OCI-LY1 (cell line): Measurements from ENCODE around the gene SLC4A2.

ENCODE experiments used
- H2AFZ ChIP-seq: fragments of 200-600 bp; sonication (generic), shearing (Covaris generic); 2 replicates; pipeline ENCODE4 v1.6.0; 2014; ENCODE audit warnings: antibody characterized with exemption, mild to moderate bottlenecking, low read length
- H3F3A ChIP-seq: fragments of 200-600 bp; sonication (generic), shearing (Covaris generic); 2 replicates; pipeline ENCODE4 v1.6.0; 2014; ENCODE audit warnings: mild to moderate bottlenecking, antibody characterized with exemption, low read length, moderate library complexity; ENCODE audit not compliant: insufficient read depth
- H3K27ac ChIP-seq: fragments of 200-600 bp; sonication (generic); 2 replicates; pipeline ENCODE4 v1.5.1; 2014; ENCODE audit warnings: low read length, mixed run types, mild to moderate bottlenecking, low read depth; ENCODE audit not compliant: poor library complexity, severe bottlenecking
- H3K27me3 ChIP-seq: fragments of 200-600 bp; sonication (generic); 2 replicates; pipeline ENCODE4 v1.6.0; 2014; ENCODE audit warnings: antibody characterized with exemption, mild to moderate bottlenecking, low read length, moderate library complexity; ENCODE audit not compliant: insufficient read depth
- H3K36me3 ChIP-seq: fragments of 200-600 bp; sonication (generic); 2 replicates; pipeline ENCODE4 v1.6.1; 2014; ENCODE audit warnings: mild to moderate bottlenecking, antibody characterized with exemption, low read length, moderate library complexity, mixed read lengths; ENCODE audit not compliant: insufficient read depth
- H3K4me1 ChIP-seq: fragments of 200-600 bp; sonication (generic); 2 replicates; pipeline ENCODE4 v1.5.1; 2014; ENCODE audit warnings: mild to moderate bottlenecking, low read length, moderate library complexity; ENCODE audit not compliant: insufficient read depth, severe bottlenecking
- H3K4me2 ChIP-seq: fragments of 200-600 bp; sonication (generic), shearing (Covaris generic); 2 replicates; pipeline ENCODE4 v1.6.1; 2014; ENCODE audit warnings: low read length
- H3K4me3 ChIP-seq: fragments of 200-600 bp; sonication (generic); 2 replicates; pipeline ENCODE4 v1.5.1; 2014; ENCODE audit warnings: low read length, low read depth, mild to moderate bottlenecking, mixed read lengths; ENCODE audit not compliant: poor library complexity, severe bottlenecking
- H3K79me2 ChIP-seq: fragments of 200-600 bp; shearing (Covaris generic); 2 replicates; pipeline ENCODE4 v1.6.1; 2016; ENCODE audit warnings: mixed run types, low read length, mixed read lengths; ENCODE audit not compliant: insufficient read depth
- H3K9ac ChIP-seq: fragments of 200-600 bp; sonication (generic), shearing (Covaris generic); 2 replicates; pipeline ENCODE4 v1.6.1; 2014; ENCODE audit warnings: mild to moderate bottlenecking, low read length, mixed read lengths
- H3K9me2 ChIP-seq: fragments of 200-600 bp; sonication (generic), shearing (Covaris generic); 2 replicates; pipeline ENCODE4 v1.6.1; 2014; ENCODE audit warnings: low read depth, mild to moderate bottlenecking, low read length, mixed read lengths
- H3K9me3 ChIP-seq: fragments of 200-600 bp; shearing (Covaris generic); 2 replicates; pipeline ENCODE4 v1.6.1; 2014; ENCODE audit warnings: low read length, mixed read lengths
- H4K20me1 ChIP-seq: fragments of 200-600 bp; sonication (generic), shearing (Covaris generic); 2 replicates; pipeline ENCODE4 v1.6.0; 2016; ENCODE audit warnings: mild to moderate bottlenecking, low read length; ENCODE audit not compliant: insufficient read depth
- EZH2 ChIP-seq: fragments of 200-600 bp; sonication (generic), shearing (Covaris generic); IDR thresholded peaks from 2 replicates; pipeline ENCODE4 v1.8.0; 2017; ENCODE audit warnings: borderline replicate concordance, mixed run types, mild to moderate bottlenecking, antibody characterized with exemption, low read length, moderate library complexity, mixed read lengths
- TF ChIP-seq, protein P1 (sequence below): fragments of 200-600 bp; sonication (generic), shearing (Covaris generic); IDR thresholded peaks from 2 replicates; pipeline ENCODE4 v1.5.1; 2017; ENCODE audit warnings: mild to moderate bottlenecking, antibody characterized with exemption, low read length, moderate library complexity, mixed read lengths

Gene SLC4A2

DNA sequence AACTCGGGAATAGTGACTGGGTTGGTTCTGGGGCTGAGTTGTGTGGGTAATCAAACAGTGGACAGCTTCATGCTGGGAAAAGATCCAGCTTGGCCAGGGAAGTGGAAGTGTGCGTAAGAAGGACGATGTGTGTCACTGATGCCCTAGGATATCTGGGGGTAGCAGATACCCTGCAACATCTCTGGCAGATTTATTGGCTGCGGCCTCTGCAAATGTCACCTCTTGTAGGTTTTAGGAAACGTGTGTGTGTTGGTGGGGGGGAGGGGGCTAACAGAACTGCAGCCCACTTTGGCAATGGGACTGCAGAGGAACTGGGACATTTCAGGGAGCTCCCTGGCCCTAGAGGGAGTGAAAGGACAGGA is 25.9 kb downstream of the SLC4A2 start:
- Histone ChIP-seq H3K27ac (no peak overlapping the region), H3F3A (no peaks in the 10 kb centered on the region; the same call in none of the 2 replicates), H2AFZ (no peak overlapping the region), H3K9me3 (no peaks in the 10 kb centered on the region), H3K27me3 (peaks cover 16% of the 10 kb centered on the region), H3K9ac (no peak overlapping the region; the same call in 1 of the 2 replicates), H3K4me2 (peak overlapping the region; percentile 77; the same call in 1 of the 2 replicates), H3K36me3 (no peaks in the 10 kb centered on the region), H4K20me1 (no peaks in the 10 kb centered on the region), H3K9me2 (no peaks in the 10 kb centered on the region), H3K4me1 (peaks cover 42% of the 10 kb centered on the region), H3K4me3 (peak overlapping the region; percentile 64), H3K79me2 (no peaks in the 10 kb centered on the region)
- TF ChIP-seq EZH2 = no peak
- TF ChIP-seq, protein P1, sequence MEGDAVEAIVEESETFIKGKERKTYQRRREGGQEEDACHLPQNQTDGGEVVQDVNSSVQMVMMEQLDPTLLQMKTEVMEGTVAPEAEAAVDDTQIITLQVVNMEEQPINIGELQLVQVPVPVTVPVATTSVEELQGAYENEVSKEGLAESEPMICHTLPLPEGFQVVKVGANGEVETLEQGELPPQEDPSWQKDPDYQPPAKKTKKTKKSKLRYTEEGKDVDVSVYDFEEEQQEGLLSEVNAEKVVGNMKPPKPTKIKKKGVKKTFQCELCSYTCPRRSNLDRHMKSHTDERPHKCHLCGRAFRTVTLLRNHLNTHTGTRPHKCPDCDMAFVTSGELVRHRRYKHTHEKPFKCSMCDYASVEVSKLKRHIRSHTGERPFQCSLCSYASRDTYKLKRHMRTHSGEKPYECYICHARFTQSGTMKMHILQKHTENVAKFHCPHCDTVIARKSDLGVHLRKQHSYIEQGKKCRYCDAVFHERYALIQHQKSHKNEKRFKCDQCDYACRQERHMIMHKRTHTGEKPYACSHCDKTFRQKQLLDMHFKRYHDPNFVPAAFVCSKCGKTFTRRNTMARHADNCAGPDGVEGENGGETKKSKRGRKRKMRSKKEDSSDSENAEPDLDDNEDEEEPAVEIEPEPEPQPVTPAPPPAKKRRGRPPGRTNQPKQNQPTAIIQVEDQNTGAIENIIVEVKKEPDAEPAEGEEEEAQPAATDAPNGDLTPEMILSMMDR = no peak

DNA sequence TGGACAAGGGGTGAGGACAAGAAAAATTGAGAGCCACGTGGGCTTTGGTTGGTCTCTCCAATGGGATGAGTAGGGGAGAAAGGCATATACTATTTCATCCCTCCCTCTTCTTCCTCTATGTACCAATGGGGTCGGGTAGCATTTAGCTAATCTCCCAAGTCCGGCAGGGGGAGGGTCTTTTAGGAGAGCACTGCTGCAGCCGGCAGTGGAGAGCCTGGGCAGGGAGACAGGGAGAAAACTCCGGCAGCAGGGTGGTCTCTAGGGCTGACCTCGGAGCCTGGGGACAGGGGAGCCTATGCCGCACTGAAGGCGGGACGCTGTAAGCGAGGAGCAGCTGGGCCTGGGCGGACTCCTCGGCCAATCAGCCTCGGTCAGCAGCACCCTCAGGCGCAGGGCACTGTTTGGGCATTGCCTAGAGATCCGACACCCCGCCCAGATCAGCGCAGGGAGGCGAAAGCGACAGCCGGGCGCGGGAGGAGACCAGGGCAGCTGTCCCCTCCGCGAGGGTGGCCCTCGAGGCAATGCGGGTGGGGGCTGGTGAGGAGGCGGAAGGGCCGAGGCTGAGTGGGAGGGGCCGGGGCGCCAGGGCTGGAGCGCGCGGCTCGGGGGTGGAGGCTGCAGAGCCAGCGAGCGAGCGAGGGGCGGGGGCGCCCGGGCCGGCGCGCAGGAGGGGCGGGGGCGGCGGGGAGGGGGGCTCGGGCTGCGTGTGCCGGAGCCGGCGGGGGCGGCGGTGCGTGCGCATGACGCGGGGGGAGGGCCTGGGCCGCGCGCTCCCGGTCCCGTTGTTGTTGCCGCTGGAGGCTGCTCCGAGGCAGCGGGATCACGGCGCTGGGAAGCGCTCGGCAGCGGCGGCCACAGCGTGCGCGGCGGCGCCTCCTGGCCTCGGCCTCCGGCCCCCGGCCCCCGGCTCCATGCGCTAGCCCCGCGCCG is 26.6 kb downstream of the SLC4A2 start, which contains the start of gene AGAP3:
Gene AGAP3, plus strand, starts transcription at position 785 of the 930 bp plus-strand sequence. CDS start 267 bp downstream, outside the sequence.
- Histone ChIP-seq H4K20me1 (no peaks in the 10 kb centered on the region), H2AFZ (no peak within 1 kb of the TSS), H3K9me2 (no peaks in the 10 kb centered on the region), H3K27ac (no peak within 1 kb of the TSS), H3K27me3 (peaks cover 16% of the 10 kb centered on the region), H3K9me3 (no peaks in the 10 kb centered on the region), H3K79me2 (no peaks in the 10 kb centered on the region), H3K9ac (peak within 1 kb of the TSS; percentile 55; the same call in 1 of the 2 replicates), H3K4me2 (peak within 1 kb of the TSS; percentile 77), H3F3A (no peaks in the 10 kb centered on the region; the same call in none of the 2 replicates), H3K4me1 (peaks cover 41% of the 10 kb centered on the region), H3K4me3 (peak within 1 kb of the TSS; percentile 64), H3K36me3 (no peaks in the 10 kb centered on the region)
- TF ChIP-seq EZH2 = no peak
- TF ChIP-seq, protein P1 = no peak; the same call in 1 of the 2 replicates

DNA sequence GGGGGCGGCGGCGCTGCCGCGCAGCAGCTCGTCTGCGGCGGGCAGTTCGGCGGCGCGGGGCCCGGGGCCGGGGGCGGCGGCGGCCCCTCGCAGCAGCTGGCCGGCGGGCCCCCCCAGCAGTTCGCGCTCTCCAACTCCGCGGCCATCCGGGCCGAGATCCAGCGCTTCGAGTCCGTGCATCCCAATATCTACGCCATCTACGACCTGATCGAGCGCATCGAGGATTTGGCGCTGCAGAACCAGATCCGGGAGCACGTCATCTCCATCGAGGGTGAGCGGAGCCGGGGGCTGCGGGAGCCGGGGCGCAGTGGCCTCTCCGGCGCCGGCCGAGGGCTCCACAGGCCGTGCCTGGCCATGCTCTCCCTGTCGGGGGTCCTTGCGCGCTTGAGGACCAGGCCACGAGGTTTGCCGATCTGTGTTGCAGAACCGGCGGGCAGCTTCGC is 27.4 kb downstream of the SLC4A2 start:
- H3K36me3 ChIP-seq = no peaks in the 10 kb centered on the region
- no peaks in the 10 kb centered on the region; the same call in none of the 2 replicates for H3F3A ChIP-seq
- peaks cover 16% of the 10 kb centered on the region for H3K27me3 ChIP-seq
- peak overlapping the region; percentile 29; the same call in 1 of the 2 replicates for H3K9ac ChIP-seq
- no peak overlapping the region for H2AFZ ChIP-seq
- H3K4me2 ChIP-seq = peak overlapping the region; percentile 65
- no peaks in the 10 kb centered on the region for H3K9me2 ChIP-seq
- H3K4me1 ChIP-seq = peaks cover 32% of the 10 kb centered on the region
- H3K9me3 ChIP-seq = no peaks in the 10 kb centered on the region
- H4K20me1 ChIP-seq = no peaks in the 10 kb centered on the region
- H3K4me3 ChIP-seq = peak overlapping the region; percentile 57
- H3K79me2 ChIP-seq = no peaks in the 10 kb centered on the region
- no peak for TF ChIP-seq EZH2
- TF ChIP-seq, protein P1 = no peak
- no peak overlapping the region for H3K27ac ChIP-seq
